ENCODE results near the gene LHCGR. TPM values are rescaled to one million over a fixed set of nuclear protein-coding genes. Genes with fewer than 3 reads are reported as not detected.
"Not testable (repeated sequence)": the region's sequence is repeated elsewhere in the genome, so short reads cannot be mapped to it uniquely, and the experiment has no call there.

Gene LHCGR
- total RNA-seq, 1 donor from 2014 or later = under 0.01 TPM

DNA sequence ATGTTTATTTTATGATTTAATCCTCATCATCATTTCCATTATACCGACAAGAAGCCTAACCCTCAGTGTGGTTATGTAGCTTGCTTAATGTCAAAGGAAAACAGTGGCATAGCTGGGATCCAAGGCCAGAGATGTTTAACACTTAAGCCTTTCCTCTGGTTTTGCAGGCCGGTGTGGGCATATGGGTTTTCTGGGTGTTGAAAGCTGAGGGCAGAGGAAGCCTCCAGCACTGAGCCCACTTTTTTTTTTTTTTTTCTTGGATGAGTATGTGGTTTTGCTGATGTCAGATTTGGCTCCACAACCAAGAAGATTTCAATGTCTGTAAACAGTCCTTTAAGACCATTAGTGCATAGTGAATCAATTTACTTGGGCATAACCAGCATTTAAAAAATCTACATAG, 41.3 kb downstream of the LHCGR start:
- FAIRE-seq (no peak), DNase-seq (ENCODE audit: low spot score in 2 of 2) (no peak)

DNA sequence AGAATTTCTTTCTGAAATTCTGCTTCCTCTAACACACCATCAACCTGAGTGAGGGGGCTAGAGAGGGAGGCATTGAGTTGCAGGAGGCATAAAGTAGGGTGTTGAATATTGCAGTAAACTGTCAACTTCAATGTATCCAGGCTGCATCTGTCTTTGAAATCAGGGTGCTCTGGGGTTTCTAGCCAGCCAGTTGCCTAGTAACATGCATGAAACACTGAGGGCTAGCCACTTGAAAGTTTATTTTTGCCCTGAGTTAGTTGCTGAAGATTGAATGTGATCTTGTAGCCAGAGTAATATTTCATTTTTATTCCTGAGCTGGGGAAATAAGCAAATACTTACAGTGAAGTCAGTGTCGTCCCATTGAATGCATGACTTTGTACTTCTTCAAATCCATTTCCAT, 41.9 kb downstream of the LHCGR start:
- DNase-seq (ENCODE audit: low spot score in 2 of 2) = no peak
- no peak for FAIRE-seq

DNA sequence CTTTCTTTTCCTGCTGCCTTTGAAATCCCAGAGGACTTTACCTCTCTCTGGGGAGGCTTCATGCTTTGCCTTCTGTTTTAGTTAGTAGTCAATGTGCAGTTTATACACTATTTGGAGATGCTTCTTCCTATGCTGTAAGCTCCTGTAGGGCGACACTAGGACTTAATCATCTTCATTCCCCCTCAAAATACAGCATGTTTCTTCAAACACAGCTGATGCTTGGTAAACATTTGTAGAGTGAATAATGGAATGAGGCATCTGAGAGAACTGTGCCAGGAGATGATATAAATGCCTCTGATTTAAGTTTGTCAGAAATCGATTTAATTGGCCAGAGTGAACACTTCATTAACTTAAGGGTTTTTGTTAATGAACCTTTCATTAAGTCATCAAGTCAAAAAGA, 43.4 kb downstream of the LHCGR start:
- DNase-seq (ENCODE audit: low spot score in 2 of 2) (no peak), FAIRE-seq (no peak)

DNA sequence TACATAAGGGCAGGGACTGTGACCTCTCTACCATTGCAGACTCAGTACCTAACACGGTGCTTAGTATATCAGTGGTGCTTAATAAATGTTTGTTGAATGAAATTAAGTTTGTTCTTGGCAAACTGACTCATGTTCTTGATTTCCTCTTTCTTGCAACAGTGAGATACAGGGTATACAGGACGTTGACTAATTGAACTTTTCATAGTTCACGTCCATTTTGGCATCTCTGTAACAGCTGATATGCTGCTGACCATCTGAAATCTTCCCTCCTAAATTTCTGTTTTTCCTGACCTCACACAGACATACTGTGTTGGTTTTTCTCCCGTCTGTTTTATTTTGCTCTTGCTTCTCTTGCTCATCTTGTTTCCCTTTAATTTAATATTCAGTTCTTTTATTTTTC, 44.2 kb downstream of the LHCGR start:
- FAIRE-seq = no peak

DNA sequence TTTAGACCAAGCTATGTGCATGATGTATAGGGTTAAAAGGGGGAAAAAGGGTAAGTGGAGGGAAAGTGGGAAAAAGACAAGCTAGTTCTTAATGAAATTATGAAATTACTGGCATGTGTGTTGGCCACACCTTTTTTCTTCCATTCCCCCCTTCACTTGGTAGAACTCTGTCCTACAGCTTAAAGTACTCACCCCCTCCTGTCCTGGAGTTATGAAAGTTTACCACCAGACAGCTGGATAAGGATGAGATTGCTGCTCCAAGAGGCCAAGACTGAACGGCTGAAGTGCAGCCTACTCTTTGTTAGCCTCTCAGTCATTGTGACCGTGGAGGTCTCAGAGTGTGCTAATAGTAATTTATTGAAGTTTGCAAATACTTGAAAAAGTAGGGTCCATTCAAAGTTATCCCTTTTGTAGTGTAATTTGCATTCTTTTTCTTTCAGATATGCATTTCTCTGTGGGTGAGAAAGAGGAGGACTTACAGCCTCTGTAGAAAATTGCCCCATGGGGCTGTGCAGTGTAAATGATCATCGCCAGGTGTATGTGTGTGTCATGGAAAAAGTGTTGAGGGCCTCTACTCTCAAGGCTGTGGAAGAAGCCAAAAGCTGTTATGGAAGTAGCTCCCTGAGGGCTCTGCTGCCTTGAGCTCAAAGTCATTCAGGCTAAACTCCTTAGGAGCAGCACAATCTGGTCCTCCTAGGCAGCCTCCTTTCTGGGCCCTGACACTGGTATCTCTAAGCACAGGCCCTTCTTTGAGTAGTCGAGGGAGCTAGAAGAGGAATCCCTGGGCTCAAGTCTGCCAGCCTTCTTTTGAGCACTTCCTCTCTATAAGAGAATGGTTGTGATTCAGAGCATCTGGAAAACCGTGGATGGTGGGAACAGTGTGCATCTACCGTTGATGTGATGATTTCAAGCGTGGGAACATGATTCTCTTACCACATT, 46.2 kb downstream of the LHCGR start:
- FAIRE-seq = no peak
- no peak for DNase-seq (ENCODE audit: low spot score in 2 of 2)

More for the DNA sequence above, 44.2 kb downstream of the LHCGR start:
- no peak for DNase-seq (ENCODE audit: low spot score in 2 of 2)

DNA sequence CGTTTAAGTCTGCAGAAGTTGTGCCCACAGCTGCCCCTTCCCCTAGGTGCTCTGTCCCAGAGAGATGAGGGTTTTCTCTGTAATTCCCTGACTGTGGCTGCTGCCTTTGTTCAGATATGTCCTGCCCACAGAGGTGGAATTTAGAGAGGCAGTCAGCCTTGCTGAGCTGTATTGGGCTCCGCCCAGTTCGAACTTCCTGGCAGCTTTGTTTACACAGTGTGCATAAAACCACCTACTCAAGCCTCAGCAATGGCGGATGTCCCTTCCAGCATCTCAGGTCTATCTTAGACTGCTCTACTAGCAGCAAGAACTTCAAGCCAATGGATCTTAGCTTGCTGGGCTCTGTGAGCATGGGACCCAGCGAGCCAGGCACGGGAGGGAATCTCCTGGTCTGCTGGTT, 48.1 kb downstream of the LHCGR start:
- DNase-seq (ENCODE audit: low spot score in 2 of 2) = no peak
- FAIRE-seq = no peak

DNA sequence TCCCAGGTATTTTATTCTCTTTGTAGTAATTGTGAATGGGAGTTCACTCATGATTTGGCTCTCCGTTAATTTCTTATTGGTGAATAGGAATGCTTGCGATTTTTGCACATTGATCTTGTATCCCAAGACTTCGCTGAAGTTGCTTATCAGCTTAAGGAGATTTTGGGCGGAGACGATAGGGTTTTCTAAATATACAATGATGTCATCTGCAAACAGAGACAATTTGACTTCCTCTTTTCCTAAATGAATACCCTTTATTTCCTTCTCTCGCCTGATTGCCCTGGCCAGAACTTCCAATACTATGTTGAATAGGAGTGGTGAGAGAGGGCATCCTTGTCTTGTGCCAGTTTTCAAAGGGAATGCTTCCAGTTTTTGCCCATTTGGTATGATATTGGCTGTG, 51.9 kb downstream of the LHCGR start:
- DNase-seq (ENCODE audit: low spot score in 2 of 2); FAIRE-seq: not testable (repeated sequence)

DNA sequence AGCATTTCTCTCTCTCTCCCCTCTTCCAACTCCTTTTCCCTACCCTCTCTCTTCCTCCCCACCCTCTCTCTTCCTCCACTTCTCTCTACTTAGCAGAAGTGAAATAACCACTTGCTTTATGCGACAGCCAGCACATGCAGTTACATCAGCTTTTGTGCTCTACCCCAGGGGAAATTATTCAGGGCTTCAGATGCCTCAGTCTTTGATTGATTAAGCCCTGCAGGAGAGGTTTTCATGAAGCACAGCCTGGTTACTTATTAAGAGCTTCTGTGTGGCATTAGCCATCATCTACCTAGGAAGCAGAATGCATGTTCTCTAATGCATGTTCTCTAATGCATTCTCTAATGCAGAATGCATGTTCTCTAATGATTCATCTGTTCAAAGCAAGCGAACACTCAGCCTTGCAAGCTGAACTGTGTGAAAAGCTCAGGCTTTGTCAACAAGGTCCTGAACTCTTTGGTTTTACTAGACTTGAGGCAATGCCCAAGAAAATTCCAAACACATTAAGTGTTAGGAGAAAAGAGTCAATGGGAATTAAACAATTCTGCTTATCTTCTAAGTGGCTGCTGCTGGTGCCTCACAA, 56.1 kb downstream of the LHCGR start:
- FAIRE-seq (no peak), DNase-seq (ENCODE audit: low spot score in 2 of 2) (no peak)

DNA sequence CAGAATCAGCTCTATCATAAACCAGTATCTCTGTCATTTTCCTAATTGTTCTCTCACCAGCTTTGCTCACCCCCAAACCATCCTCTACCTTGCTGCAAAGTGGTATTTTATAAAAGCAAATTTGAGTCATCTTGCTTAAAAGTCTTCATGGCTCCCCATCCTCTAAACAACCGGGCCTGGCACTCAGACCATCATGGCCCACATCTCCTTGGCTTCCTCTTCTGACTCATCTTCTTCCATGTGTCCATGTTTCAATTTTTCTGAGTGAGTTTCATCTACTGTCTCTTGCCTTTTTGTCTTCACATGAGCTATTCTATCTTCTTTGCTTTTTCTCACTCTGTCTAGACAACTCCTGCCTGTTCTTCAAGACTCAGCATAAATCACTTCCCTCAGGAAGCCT, 58.6 kb downstream of the LHCGR start:
- FAIRE-seq (no peak), DNase-seq (ENCODE audit: low spot score in 2 of 2) (no peak)

DNA sequence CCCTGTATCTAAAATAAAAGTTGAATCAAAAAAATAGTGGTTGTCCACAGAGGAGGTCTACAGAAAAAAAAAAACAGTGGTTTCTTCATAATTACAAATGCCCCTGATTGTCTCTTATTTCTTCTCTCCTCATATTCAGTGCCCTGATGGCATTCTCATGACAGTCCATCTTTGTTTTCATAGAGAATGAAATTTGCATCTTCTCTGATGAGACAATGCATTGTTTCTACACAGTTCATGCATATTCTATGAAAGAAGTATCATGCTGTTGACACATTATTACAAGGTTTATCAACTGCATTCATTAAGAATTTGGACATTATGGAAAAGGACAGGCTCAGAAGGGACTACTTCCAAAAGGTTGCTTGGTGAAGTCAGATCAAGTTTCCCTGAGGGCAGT, 59.5 kb downstream of the LHCGR start:
- peak; percentile 90 for FAIRE-seq

DNA sequence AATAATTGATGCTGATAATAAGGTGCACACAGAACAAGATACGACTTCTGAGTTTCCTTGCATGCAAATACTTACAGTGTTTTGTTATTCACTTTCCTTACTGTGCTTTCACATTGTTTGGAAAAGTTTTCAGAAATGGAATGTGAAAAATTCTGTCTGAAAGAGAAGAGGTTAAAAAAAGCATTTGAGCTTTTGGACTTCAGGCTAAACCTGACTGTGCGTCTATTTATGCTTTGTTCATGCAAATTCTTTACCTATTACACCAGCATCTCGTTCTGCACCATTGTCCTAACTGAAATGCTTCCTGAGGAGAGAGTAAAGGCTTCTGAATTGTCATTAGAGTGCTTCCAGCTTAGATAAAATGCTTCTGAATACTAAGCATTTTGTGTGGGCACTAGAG, 61.4 kb downstream of the LHCGR start:
- FAIRE-seq (no peak), DNase-seq (ENCODE audit: low spot score in 2 of 2) (no peak)

More for the DNA sequence above, 59.5 kb downstream of the LHCGR start:
- peak in 1 of 2 donors; percentile 10 for DNase-seq (ENCODE audit: low spot score in 2 of 2)

DNA sequence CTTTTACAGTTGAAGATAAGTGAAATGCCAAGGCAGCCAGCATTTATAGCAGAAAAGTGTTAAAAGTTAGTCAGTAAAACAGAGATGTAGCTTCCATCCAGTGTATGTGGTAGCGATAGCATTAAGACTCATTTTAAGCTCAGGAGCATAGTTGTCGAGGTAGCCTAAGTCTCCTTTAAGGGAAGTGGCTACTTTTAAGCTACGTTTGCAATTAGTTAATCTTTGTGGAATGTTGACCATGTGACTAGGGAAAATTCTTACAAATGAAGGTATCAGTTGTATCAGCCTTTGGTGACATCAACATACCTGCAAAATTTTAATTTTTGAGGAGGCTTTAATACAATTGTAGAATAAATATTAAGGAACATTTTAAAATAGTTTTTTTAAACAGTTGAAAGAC, 61.9 kb downstream of the LHCGR start:
- DNase-seq (ENCODE audit: low spot score in 2 of 2) (no peak), FAIRE-seq (no peak)

DNA sequence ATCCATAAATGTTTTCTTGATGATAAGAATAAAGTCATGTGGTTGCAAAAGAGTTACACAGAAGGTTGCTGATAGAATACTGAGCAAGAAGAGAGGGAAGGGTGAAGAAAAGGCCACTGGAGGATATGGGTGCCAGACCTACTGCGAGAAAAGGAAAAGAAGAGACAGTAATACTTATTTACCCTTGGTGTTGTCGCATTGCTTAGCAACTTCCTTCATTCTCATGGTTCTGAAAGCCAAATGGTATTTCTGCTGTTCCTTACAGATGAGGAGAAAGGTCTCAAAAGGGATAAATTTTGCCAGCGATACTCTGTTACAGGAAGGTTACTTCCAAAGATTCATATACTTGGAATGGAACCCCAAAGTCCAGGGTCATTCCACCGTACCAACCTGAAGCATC, 62.5 kb downstream of the LHCGR start:
- DNase-seq (ENCODE audit: low spot score in 2 of 2) = no peak
- no peak for FAIRE-seq

DNA sequence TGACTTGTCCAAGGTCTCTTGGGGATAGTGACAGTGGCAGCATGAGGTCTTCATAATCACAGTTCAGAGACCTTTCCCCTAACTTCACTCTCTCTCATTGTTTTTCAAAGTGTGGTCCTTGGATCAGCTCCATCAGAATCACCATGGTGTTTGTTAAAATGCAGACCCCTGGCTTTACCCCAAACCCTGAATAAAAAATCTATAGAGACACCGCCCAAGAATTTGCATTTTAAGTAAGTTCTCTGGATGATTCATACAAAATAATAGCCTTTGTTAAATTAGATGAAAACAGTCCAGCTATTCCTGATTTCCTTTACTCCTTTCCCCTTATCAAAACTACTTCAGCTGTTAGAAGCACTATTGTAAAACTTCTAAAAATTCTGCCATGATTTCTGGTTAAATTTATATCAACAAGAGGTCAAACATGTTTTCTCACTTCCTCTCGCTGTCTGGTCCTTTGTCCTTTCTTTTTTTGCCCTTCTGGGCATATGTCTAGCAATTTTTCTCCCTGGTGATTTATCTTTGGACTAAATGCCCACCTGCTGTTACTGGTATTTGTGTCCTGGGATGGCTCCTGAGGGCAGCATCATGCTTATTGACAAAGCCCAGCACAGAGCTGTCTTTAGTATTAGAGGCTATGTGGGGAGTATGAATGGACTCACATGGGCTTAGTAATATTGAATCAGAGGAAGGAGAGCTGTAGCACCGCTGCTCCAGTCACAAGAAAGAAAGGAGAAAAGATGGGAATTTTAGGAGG, 63.4 kb downstream of the LHCGR start:
- FAIRE-seq (no peak), DNase-seq (ENCODE audit: low spot score in 2 of 2) (no peak)

DNA sequence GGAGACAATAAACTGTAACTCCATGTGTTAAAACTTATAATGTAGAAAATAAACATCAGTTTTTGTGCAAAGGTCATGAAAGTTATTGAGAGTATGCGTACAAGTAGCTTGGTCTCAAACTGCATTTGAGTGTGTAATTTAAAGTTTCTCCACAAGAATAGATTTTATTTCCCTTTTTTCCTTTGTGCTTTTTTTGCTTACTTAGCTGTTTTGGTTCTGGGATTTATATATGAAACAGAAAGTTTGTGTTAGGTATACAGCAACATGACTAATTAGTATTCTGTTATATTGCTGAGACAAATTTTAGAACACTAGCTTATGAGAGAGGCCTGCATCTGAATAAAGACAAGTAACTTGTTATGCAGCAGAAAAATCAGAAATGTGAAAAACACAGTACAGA, 70.4 kb downstream of the LHCGR start:
- no peak for DNase-seq (ENCODE audit: low spot score in 2 of 2)
- no peak for FAIRE-seq

DNA sequence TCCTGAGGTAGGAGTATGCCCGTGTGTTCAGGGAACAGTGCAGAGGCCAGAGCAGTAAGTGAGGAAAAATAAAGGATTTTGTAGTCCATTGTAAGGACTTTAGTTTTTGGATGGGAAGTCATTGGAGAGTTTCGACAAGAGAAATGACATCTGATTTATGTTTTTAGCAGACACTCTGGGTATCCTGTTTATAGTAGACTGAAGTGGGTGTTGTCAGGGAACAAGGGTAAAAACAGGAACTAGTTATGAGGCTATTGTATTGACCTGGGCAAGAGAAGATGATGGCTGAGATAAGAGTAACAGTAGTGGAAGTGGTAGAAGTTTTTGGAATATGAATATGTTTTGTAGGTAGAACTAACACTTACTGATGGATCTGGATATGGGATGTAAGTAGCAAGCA, 78.1 kb downstream of the LHCGR start:
- no peak for DNase-seq (ENCODE audit: low spot score in 2 of 2)
- FAIRE-seq = no peak

DNA sequence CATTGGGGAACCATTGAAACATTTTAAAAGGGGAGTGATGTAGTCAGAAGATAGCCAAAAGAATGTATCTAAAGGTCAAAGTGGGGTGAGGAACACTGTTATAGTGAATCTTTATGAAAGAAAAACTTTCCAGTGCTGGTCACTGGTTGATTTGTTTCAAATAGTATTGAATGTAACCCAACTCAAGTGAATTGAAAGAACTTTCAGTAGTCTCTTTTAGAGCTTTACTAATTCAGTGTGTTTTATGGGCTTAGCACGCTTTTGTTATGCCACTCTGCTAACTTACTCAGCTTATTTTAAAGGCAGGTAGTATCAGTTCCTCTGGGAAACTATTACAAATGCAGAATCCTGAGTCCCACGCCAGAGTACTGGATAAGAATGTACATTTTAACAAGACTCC, 80.6 kb downstream of the LHCGR start:
- FAIRE-seq (no peak), DNase-seq (ENCODE audit: low spot score in 2 of 2) (no peak)

DNA sequence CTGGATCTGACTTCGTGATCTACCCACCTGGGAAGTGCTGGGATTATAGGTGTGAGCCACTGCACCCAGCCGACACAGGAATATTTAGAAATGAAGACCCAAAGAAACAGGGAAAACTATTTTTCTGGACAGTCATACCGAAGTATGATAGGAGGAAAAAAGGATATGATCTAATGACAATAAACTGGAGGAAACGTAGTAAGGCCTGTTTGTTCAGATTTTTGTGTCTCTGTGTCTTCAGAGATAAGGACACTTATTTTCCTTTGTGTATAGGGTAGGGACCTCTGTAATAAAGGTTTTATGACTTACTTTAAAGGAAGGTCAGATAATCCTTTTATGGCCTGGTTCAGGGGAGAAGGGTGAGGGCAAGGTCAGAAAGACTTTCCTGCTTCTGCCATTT, 81.9 kb downstream of the LHCGR start:
- FAIRE-seq = no peak
- no peak for DNase-seq (ENCODE audit: low spot score in 2 of 2)

DNA sequence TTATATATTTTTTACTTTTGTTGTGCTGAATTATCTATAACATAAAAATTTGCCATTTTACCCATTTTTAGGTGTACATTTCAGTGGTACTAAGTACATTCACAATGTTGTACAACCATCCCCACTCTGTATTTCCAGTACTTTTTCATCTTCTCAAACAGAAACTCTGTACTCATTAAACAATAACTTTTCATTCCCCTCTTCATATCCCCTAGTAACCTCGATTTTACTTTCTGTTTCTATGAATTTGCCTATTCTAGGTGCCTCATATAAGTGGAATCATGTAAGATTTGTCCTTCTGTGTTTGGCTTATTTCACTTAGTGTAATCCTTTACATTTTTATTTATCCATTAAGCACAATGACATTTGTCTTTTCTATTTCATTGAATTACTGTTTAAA, 86.5 kb downstream of the LHCGR start:
- FAIRE-seq (no peak), DNase-seq (ENCODE audit: low spot score in 2 of 2) (no peak)

DNA sequence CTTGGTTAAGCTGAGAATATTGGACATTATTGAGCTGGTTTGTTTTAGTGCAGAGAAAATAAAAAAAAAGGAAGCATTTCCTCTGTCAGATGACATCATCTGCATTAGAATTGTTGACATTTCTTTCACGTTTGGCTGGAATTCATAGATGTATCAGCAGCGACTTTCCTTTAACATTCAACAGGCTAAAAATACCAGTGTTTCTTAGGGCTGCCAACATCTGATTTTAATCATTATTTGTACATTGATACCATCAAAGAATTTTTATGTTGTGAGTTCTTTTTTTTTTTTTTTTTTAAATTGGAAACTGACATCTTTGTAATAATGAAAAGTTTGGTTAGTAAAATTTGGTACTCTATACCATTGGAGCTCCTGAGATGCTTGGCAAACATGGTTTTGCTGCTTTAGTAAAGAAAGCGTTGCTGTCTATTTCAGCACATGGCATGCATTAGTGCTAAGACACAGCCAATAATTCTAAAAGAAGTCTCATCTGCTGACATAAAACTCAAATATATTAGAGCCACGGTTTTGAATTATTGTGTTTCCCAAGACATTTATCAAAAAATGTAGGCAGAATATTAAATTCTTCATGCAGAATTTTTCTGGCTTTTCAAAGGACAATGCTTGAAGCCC, 104.2 kb downstream of the LHCGR start:
- no peak for FAIRE-seq
- DNase-seq (ENCODE audit: low spot score in 2 of 2) = no peak

DNA sequence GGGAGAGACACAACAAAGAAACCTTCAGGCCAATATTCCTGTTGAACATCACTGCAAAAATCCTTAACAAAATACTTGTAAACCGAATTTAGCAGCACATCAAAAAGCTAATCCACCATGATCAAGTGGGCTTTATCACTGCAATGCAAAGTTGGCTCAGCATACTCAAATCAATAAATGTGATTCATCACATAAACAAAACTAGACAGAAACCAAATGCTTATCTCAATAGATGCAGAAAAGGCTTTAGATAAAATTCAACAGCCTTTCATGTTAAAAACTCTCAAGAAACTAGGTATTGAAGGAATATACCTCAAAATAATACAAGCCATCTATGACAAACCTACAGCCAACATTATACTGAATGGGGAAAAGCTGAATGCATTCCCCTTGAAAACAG, 117.3 kb downstream of the LHCGR start:
- FAIRE-seq (no peak), DNase-seq (ENCODE audit: low spot score in 2 of 2) (no peak)
